Measurements from ENCODE around the gene ACVR1C.

Gene ACVR1C

GRCh38 chr2:157628477-157629415 is at the start of gene ACVR1C:
Gene ACVR1C, minus strand, starts transcription at chr2:157628864. Its CDS starts 220 bp downstream, at chr2:157628644.
- DNase-seq: peak; percentile 77

GRCh38 chr2:157677941-157678340 is 49.3 kb upstream of the ACVR1C start:
- DNase-seq: no peak

GRCh38 chr2:157672129-157672528 is 43.5 kb upstream of the ACVR1C start:
- no peak for DNase-seq

- DNase-seq: no peak
These were observed 33.7 kb upstream of the ACVR1C start for GRCh38 chr2:157662401-157662800.

- no peak for DNase-seq
These were observed 33.1 kb upstream of the ACVR1C start for GRCh38 chr2:157661776-157662175.

- DNase-seq: no peak
These were observed 29.2 kb upstream of the ACVR1C start for GRCh38 chr2:157657858-157658257.

- no peak for DNase-seq
These were observed 28.4 kb upstream of the ACVR1C start for GRCh38 chr2:157657101-157657500.

- DNase-seq: no peak
These were observed 16.1 kb upstream of the ACVR1C start for GRCh38 chr2:157644776-157645175.

- DNase-seq: no peak
These were observed 3.2 kb upstream of the ACVR1C start for GRCh38 chr2:157631861-157632260.

GRCh38 chr2:157627594-157628476 is 829 bp downstream of the ACVR1C start:
- DNase-seq: no peak

- no peak for DNase-seq
These were observed 3.4 kb downstream of the ACVR1C start for GRCh38 chr2:157625296-157625695.

GRCh38 chr2:157620956-157621355 is 7.7 kb downstream of the ACVR1C start:
- DNase-seq: no peak

GRCh38 chr2:157611726-157612125 is 16.9 kb downstream of the ACVR1C start:
- DNase-seq: no peak

GRCh38 chr2:157611110-157611509 is 17.6 kb downstream of the ACVR1C start:
- no peak for DNase-seq

GRCh38 chr2:157606534-157606933 is 22.1 kb downstream of the ACVR1C start:
- DNase-seq: no peak

- no peak for DNase-seq
These were observed 25.5 kb downstream of the ACVR1C start for GRCh38 chr2:157603198-157603597.

- DNase-seq: no peak
These were observed 26.9 kb downstream of the ACVR1C start for GRCh38 chr2:157601807-157602206.

- DNase-seq: no peak
These were observed 31.5 kb downstream of the ACVR1C start for GRCh38 chr2:157596992-157597681.

GRCh38 chr2:157593411-157593810 is 35.3 kb downstream of the ACVR1C start:
- no peak for DNase-seq

- no peak for DNase-seq
These were observed 35.7 kb downstream of the ACVR1C start for GRCh38 chr2:157592948-157593347.

GRCh38 chr2:157592374-157592773 is 36.3 kb downstream of the ACVR1C start:
- no peak for DNase-seq

- DNase-seq: no peak
These were observed 41.1 kb downstream of the ACVR1C start for GRCh38 chr2:157587576-157587975.

GRCh38 chr2:157574165-157574564 is 54.5 kb downstream of the ACVR1C start:
- no peak for DNase-seq

All from NCI-H510A (cell line).